Esophagus muscularis mucosa (tissue), 4 donors: ENCODE measurements around the gene TEX2. TPM values are rescaled to one million over a fixed set of nuclear protein-coding genes. Genes with fewer than 3 reads are reported as not detected.

Experiments used
- DNase-seq: peaks from one replicate; pipeline ENCODE4 v3.0.0-alpha.2; 2017; ENCODE audit errors: extremely low spot score
- H3K27ac ChIP-seq, 4 donors: fragments of 200-600 bp; sonication (generic); replicated peaks in 1 of 4; 1 replicate in 3 of 4; 2 replicates in 1 of 4; pipeline ENCODE4 v1.5.1; 2016 to 2019; ENCODE audit warnings: mild to moderate bottlenecking in 1 of 4
- H3K27me3 ChIP-seq, 4 donors: fragments of 200-600 bp; sonication (generic); one replicate each; pipeline versions ENCODE4 v1.5.1 to v1.6.0; 2016 to 2019
- H3K36me3 ChIP-seq, 4 donors: fragments of 200-600 bp; sonication (generic); one replicate each; pipeline ENCODE4 v1.5.1; 2016 to 2019
- H3K4me1 ChIP-seq, 4 donors: fragments of 200-600 bp; sonication (generic); one replicate each; pipeline ENCODE4 v1.5.1; 2016 to 2019
- H3K4me3 ChIP-seq, 4 donors: fragments of 200-600 bp; sonication (generic); 1 replicate in 2 of 4; 2 replicates in 2 of 4; pipeline ENCODE4 v1.5.1; 2016 to 2019; ENCODE audit warnings: mild to moderate bottlenecking in 4 of 4, moderate library complexity in 1 of 4
- H3K9me3 ChIP-seq, 4 donors: fragments of 200-600 bp; sonication (generic); 1 replicate in 3 of 4; 2 replicates in 1 of 4; pipeline ENCODE4 v1.5.1; 2016 to 2019
- EP300 ChIP-seq: sonication (generic); formaldehyde crosslinking; IDR thresholded peaks from one replicate; pipeline ENCODE4 v1.6.1; 2017; ENCODE audit warnings: antibody characterized with exemption
- POLR2A ChIP-seq: fragments of 450-650 bp; IDR thresholded peaks from one replicate; pipeline ENCODE4 v1.6.1; 2017; ENCODE audit warnings: antibody characterized with exemption, moderate library complexity, mild to moderate bottlenecking, low read depth
- POLR2AphosphoS5 ChIP-seq, 2 donors: sonication (generic); formaldehyde crosslinking; IDR thresholded peaks; one replicate each; pipeline ENCODE4 v1.6.1; 2017; ENCODE audit warnings: antibody characterized with exemption in 2 of 2
- WGBS: methylation state at CpG from one replicate; pipeline ENCODE4 v1.1.5; 2018; 5-methylcytosine and 5-hydroxymethylcytosine counted together
- intact Hi-C: fragments of 100-400 bp; cut with DNase I; formaldehyde crosslinking; loops from one replicate; pipeline ENCODE4 v1.15.1; 2023
- total RNA-seq, 4 donors: library from RNA; depleted of rRNA; stranded (reverse); fragments of >200 nt; gene quantifications; one replicate each; pipeline versions ENCODE4 v1.1.0 to v1.2.1, GENCODE V29; 2016
- TF ChIP-seq, protein P1 (sequence below), 3 experiments: fragments of 200-600 bp in 2 of 3; fragments of 450-650 bp in 1 of 3; sonication (generic) in 2 of 3; IDR thresholded peaks; one replicate each; pipeline ENCODE4 v1.5.1; 2017 to 2019; ENCODE audit warnings: antibody characterized with exemption in 3 of 3, mild to moderate bottlenecking in 2 of 3, moderate library complexity in 1 of 3

Gene TEX2
- total RNA-seq, 4 donors from 2014 or later = 32.6 to 58.7 (median 46.1) TPM

DNA sequence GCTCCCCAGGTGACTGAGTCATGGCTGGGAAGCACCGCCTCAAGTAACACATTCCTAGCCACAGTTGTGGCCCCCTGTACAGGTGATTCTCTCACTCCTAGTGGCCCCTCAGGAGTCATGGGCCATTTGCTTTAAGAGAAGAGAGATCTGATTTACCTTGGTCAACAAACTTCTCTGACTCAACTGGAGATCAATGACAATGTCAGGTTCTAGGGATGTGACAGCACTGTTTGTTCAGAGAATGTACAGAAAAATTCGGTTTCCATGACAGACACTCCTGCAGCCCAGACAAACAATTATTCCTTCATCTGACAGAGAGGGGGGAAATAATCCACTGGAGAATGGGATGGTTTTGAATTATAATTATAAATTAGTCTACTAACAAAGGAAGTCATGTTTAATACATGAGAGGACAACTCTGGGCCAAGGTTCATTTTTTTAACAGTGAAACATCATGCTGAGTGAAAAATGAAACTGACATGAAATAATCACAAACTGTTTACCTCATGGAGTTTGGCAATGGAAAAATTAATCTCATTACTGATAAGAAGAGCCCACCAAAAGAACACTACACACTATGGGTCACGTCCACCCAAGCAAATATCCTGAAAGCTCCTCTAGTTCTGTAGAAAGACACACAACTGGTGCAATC is 142.8 kb downstream of the TEX2 start:
- no peaks in the 10 kb centered on the region for H3K9me3 ChIP-seq
- H3K4me3 ChIP-seq = no peak overlapping the region
- 92% methylated on average over 3 of the region's 3 CpGs for WGBS
- no peak overlapping the region for H3K27ac ChIP-seq
- intact Hi-C loops = no loop called here
- H3K27me3 ChIP-seq = no peaks in the 10 kb centered on the region
- DNase-seq = no peak
- peaks cover 15 to 28% (median 19%) of the 10 kb centered on the region in 4 donors for H3K4me1 ChIP-seq
- TF ChIP-seq, protein P1, sequence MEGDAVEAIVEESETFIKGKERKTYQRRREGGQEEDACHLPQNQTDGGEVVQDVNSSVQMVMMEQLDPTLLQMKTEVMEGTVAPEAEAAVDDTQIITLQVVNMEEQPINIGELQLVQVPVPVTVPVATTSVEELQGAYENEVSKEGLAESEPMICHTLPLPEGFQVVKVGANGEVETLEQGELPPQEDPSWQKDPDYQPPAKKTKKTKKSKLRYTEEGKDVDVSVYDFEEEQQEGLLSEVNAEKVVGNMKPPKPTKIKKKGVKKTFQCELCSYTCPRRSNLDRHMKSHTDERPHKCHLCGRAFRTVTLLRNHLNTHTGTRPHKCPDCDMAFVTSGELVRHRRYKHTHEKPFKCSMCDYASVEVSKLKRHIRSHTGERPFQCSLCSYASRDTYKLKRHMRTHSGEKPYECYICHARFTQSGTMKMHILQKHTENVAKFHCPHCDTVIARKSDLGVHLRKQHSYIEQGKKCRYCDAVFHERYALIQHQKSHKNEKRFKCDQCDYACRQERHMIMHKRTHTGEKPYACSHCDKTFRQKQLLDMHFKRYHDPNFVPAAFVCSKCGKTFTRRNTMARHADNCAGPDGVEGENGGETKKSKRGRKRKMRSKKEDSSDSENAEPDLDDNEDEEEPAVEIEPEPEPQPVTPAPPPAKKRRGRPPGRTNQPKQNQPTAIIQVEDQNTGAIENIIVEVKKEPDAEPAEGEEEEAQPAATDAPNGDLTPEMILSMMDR (IDR thresholded peaks at IDR 0.05) = no peak
- TF ChIP-seq POLR2A (no peak), EP300 (no peak), POLR2AphosphoS5 (IDR thresholded peaks at IDR 0.05) (no peak)
- H3K36me3 ChIP-seq = peaks cover 0 to 3% (median 0%) of the 10 kb centered on the region in 4 donors

- TF ChIP-seq POLR2AphosphoS5 (IDR thresholded peaks at IDR 0.05) (peak; percentile 10 to 27), EP300 (no peak)
- TF ChIP-seq, protein P1 (IDR thresholded peaks at IDR 0.05) = no peak
- WGBS = 30% methylated on average over 10 of the region's 10 CpGs
These were observed 144.8 kb downstream of the TEX2 start for GRCh38 chr17:64117981-64118979.

DNA sequence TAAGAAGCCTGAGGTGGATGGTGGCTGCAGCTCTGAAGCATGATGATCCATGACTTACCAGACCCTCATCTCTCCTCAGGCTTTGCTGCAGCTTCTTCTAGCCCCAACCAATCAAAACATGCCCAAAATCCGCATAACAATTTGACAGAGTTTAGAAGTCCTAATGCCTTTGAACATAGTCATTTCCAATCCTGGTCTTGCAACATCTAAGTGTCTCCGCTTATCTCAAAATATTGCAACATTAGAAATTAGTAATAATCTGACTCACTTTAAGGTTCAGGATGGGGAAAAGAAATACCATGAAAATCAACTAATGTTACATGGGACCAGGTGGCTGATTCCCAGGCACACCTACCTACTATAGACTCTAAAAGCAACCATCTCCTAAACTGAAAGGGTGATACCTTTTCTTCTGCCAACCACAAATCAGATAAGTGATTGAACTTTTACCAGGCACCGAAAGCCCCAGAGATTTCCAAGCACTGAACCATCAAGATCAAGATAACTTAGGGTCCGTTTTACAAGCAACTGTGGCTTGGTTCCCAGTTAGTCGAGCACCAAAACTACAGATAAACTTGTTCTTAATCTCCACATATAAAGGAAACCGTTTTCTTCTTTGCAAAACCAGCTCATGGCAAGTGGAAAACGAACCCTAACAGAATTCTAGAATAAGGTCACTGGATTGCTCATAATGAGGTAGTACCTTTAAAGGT is 147.1 kb downstream of the TEX2 start:
- H3K9me3 ChIP-seq = no peaks in the 10 kb centered on the region
- no peak overlapping the region for H3K27ac ChIP-seq
- TF ChIP-seq POLR2AphosphoS5 (IDR thresholded peaks at IDR 0.05) = no peak
- H3K36me3 ChIP-seq = no peaks in the 10 kb centered on the region
- H3K27me3 ChIP-seq = no peaks in the 10 kb centered on the region
- DNase-seq = no peak
- no peak overlapping the region for H3K4me3 ChIP-seq
- intact Hi-C loops = loop anchor here (5.0 kb wide), 1 partner anchor 39 kb away; no protein-coding TSS in a partner anchor
- WGBS = 84% methylated on average over 7 of the region's 7 CpGs
- peaks cover 15 to 27% (median 18%) of the 10 kb centered on the region in 4 donors for H3K4me1 ChIP-seq

More at GRCh38 chr17:64117981-64118979, 144.8 kb downstream of the TEX2 start:
- H3K9me3 ChIP-seq = no peaks in the 10 kb centered on the region
- peaks cover 0 to 3% (median 0%) of the 10 kb centered on the region in 4 donors for H3K36me3 ChIP-seq
- H3K4me1 ChIP-seq = peaks cover 15 to 28% (median 18%) of the 10 kb centered on the region in 4 donors
- intact Hi-C loops = loop anchor here (5.0 kb wide), 1 partner anchor 41 kb away; no protein-coding TSS in a partner anchor
- DNase-seq = no peak
- peak overlapping the region in 3 of 4 donors; percentile 11 to 55 (median 46) for H3K27ac ChIP-seq
- H3K27me3 ChIP-seq = no peaks in the 10 kb centered on the region
- peak overlapping the region in 1 of 4 donors; percentile 24 for H3K4me3 ChIP-seq

- Histone ChIP-seq H3K4me3 (no peak overlapping the region), H3K27me3 (no peaks in the 10 kb centered on the region), H3K9me3 (no peaks in the 10 kb centered on the region), H3K36me3 (no peaks in the 10 kb centered on the region), H3K4me1 (peaks cover 15 to 20% (median 17%) of the 10 kb centered on the region in 4 donors), H3K27ac (no peak overlapping the region)
- DNase-seq = no peak
- TF ChIP-seq, protein P1 (IDR thresholded peaks at IDR 0.05) = no peak
- no peak for TF ChIP-seq POLR2AphosphoS5 (IDR thresholded peaks at IDR 0.05)
- no peak for TF ChIP-seq POLR2A
- no peak for TF ChIP-seq EP300
- WGBS = 92% methylated on average over 8 of the region's 8 CpGs
- intact Hi-C loops = loop anchor here (5.0 kb wide), 1 partner anchor 38 kb away; no protein-coding TSS in a partner anchor
These were observed 147.9 kb downstream of the TEX2 start for GRCh38 chr17:64115043-64115698.
